Neural progenitor cell (in vitro differentiated cells): ENCODE data around the gene TTC12. TPM values are rescaled to one million over a fixed set of nuclear protein-coding genes. Genes with fewer than 3 reads are reported as not detected.

Experiments used
- DNase-seq: peaks from one replicate; pipeline ENCODE4 v3.0.0-alpha.2; 2016; ENCODE audit warnings: low spot score
- H2AFZ ChIP-seq: fragments of 200-600 bp; sonication (generic); replicated peaks from 2 replicates; pipeline ENCODE4 v1.6.1; 2016; ENCODE audit warnings: antibody characterized with exemption
- H3F3A ChIP-seq: fragments of 200-600 bp; sonication (generic); 2 replicates; pipeline ENCODE4 v1.6.1; 2016; ENCODE audit warnings: antibody characterized with exemption, low read depth
- H3K27ac ChIP-seq: fragments of 200-600 bp; sonication (generic); 2 replicates; pipeline ENCODE4 v1.5.1; 2016; ENCODE audit warnings: mild to moderate bottlenecking
- H3K27me3 ChIP-seq: fragments of 200-600 bp; sonication (generic); 2 replicates; pipeline ENCODE4 v1.6.1; 2016; ENCODE audit warnings: mild to moderate bottlenecking, moderate library complexity
- H3K36me3 ChIP-seq: fragments of 200-600 bp; sonication (generic); 2 replicates; pipeline ENCODE4 v1.5.1; 2016
- H3K4me1 ChIP-seq: fragments of 200-600 bp; sonication (generic); 2 replicates; pipeline ENCODE4 v1.6.1; 2016; ENCODE audit warnings: mixed run types
- H3K4me2 ChIP-seq: fragments of 200-600 bp; sonication (generic); 2 replicates; pipeline ENCODE4 v1.6.1; 2016
- H3K4me3 ChIP-seq: fragments of 200-600 bp; sonication (generic); 2 replicates; pipeline ENCODE4 v1.5.1; 2016
- H3K79me2 ChIP-seq: fragments of 200-600 bp; sonication (generic); 2 replicates; pipeline ENCODE4 v1.6.1; 2016; ENCODE audit warnings: low read depth
- H3K9ac ChIP-seq: fragments of 200-600 bp; sonication (generic); 2 replicates; pipeline ENCODE4 v1.6.1; 2016
- H3K9me3 ChIP-seq: fragments of 200-600 bp; sonication (generic); 2 replicates; pipeline ENCODE4 v1.5.1; 2016; ENCODE audit warnings: low read depth
- H4K20me1 ChIP-seq: fragments of 200-600 bp; sonication (generic); 2 replicates; pipeline ENCODE4 v1.6.1; 2016; ENCODE audit warnings: low read depth
- H3K27ac Mint-ChIP-seq: 3 replicates; pipeline ENCODE4 v1.8.0; 2021; ENCODE audit warnings: mixed read lengths
- H3K27me3 Mint-ChIP-seq: 2 replicates; pipeline ENCODE4 v1.8.0; 2022; ENCODE audit warnings: low read depth, mild to moderate bottlenecking, inconsistent platforms, moderate library complexity, mixed read lengths; ENCODE audit not compliant: insufficient read depth
- H3K36me3 Mint-ChIP-seq: 3 replicates; pipeline ENCODE4 v1.8.0; 2021; ENCODE audit warnings: mixed read lengths
- H3K4me1 Mint-ChIP-seq: 3 replicates; pipeline ENCODE4 v1.8.0; 2021; ENCODE audit warnings: mixed read lengths
- H3K4me3 Mint-ChIP-seq: 3 replicates; pipeline ENCODE4 v1.8.0; 2021; ENCODE audit warnings: mild to moderate bottlenecking, moderate library complexity, mixed read lengths
- H3K9me3 Mint-ChIP-seq: 3 replicates; pipeline ENCODE4 v1.8.0; 2020; ENCODE audit warnings: mixed read lengths
- CTCF ChIP-seq: fragments of 200-600 bp; sonication (generic); IDR thresholded peaks from 2 replicates; pipeline ENCODE4 v1.5.1; 2017; ENCODE audit warnings: antibody characterized with exemption, mild to moderate bottlenecking
- EZH2 ChIP-seq: fragments of 200-600 bp; sonication (generic); IDR thresholded peaks from 2 replicates; pipeline ENCODE4 v1.6.1; 2017; ENCODE audit warnings: antibody characterized with exemption, mild to moderate bottlenecking, moderate library complexity
- EZH2phosphoT487 ChIP-seq: fragments of 200-600 bp; sonication (generic); IDR thresholded peaks from 2 replicates; pipeline ENCODE4 v1.6.1; 2017; ENCODE audit warnings: antibody characterized with exemption
- total RNA-seq: library from RNA; depleted of rRNA; stranded (reverse); fragments of >200 nt; gene quantifications from 2 replicates; pipeline ENCODE4 v1.2.3, GENCODE V29; 2015; ENCODE audit warnings: low replicate concordance

TTC12 gene
- total RNA-seq, 1 donor from 2014 or later: 33.4 TPM

- Histone ChIP-seq H3K79me2 (no peaks in the 10 kb centered on the region), H4K20me1 (no peaks in the 10 kb centered on the region), H2AFZ (no peak overlapping the region), H3K27ac (no peak overlapping the region), H3K4me3 (no peak overlapping the region), H3K36me3 (no peaks in the 10 kb centered on the region), H3K4me2 (no peak overlapping the region), H3K9ac (no peak overlapping the region), H3K4me1 (peaks cover 30% of the 10 kb centered on the region), H3K9me3 (no peaks in the 10 kb centered on the region), H3F3A (no peaks in the 10 kb centered on the region), H3K27me3 (no peaks in the 10 kb centered on the region)
- DNase-seq: no peak
- Mint-ChIP-seq H3K4me3 (no peak overlapping the region), H3K9me3 (no peaks in the 10 kb centered on the region), H3K4me1 (peaks cover 11% of the 10 kb centered on the region), H3K27me3 (peaks cover 2% of the 10 kb centered on the region), H3K27ac (peak overlapping the region; percentile 37), H3K36me3 (peaks cover 2% of the 10 kb centered on the region)
- TF ChIP-seq EZH2 (no peak), EZH2phosphoT487 (no peak), CTCF (no peak)
These were observed 40.7 kb upstream of the TTC12 start for GRCh38 chr11:113273720-113274119.

- Histone ChIP-seq H3K9me3 (no peaks in the 10 kb centered on the region), H3K4me2 (no peak overlapping the region), H2AFZ (no peak overlapping the region), H3K9ac (no peak overlapping the region), H3K27me3 (no peaks in the 10 kb centered on the region), H3K79me2 (no peaks in the 10 kb centered on the region), H3F3A (no peaks in the 10 kb centered on the region), H3K4me3 (no peak overlapping the region), H3K36me3 (no peaks in the 10 kb centered on the region), H3K4me1 (peaks cover 30% of the 10 kb centered on the region), H3K27ac (no peak overlapping the region), H4K20me1 (no peaks in the 10 kb centered on the region)
- peak; percentile 56 for DNase-seq
- Mint-ChIP-seq H3K4me1 (peaks cover 11% of the 10 kb centered on the region), H3K27me3 (peaks cover 2% of the 10 kb centered on the region), H3K9me3 (no peaks in the 10 kb centered on the region), H3K36me3 (peaks cover 2% of the 10 kb centered on the region), H3K4me3 (no peak overlapping the region), H3K27ac (no peak overlapping the region)
- peak; percentile 49 for TF ChIP-seq CTCF
- no peak for TF ChIP-seq EZH2
These were observed 39.4 kb upstream of the TTC12 start for GRCh38 chr11:113274713-113275582.

DNA sequence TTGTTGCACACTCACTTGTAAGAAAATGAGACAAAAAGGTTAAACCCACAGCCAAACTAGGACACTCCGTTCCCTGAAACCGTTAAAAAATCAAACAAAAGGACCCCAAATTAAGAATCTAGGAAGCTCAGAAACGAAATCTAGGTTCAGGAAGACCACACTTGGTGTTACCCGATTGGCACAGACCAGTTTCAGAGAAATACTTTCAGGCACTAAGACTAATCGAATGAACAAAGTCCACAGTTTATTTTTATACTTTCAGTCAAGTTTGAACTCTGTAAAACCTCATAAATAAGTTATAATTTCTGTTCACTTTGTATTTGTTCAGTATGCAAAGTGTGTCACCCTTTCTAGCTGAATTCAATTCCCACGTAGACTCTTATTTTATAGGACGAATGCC, 38.8 kb upstream of the TTC12 start:
- Mint-ChIP-seq H3K27me3 (peaks cover 2% of the 10 kb centered on the region), H3K36me3 (peaks cover 2% of the 10 kb centered on the region), H3K9me3 (no peaks in the 10 kb centered on the region), H3K4me1 (peaks cover 11% of the 10 kb centered on the region), H3K27ac (no peak overlapping the region), H3K4me3 (no peak overlapping the region)
- no peak overlapping the region for H3K9ac ChIP-seq
- no peaks in the 10 kb centered on the region for H3K36me3 ChIP-seq
- H2AFZ ChIP-seq: no peak overlapping the region
- no peak for DNase-seq
- no peaks in the 10 kb centered on the region for H3F3A ChIP-seq
- peaks cover 30% of the 10 kb centered on the region for H3K4me1 ChIP-seq
- H3K27ac ChIP-seq: no peak overlapping the region
- H4K20me1 ChIP-seq: no peaks in the 10 kb centered on the region
- no peaks in the 10 kb centered on the region for H3K9me3 ChIP-seq
- H3K79me2 ChIP-seq: no peaks in the 10 kb centered on the region
- H3K4me2 ChIP-seq: no peak overlapping the region
- H3K27me3 ChIP-seq: no peaks in the 10 kb centered on the region
- no peak overlapping the region for H3K4me3 ChIP-seq
- TF ChIP-seq CTCF (no peak), EZH2phosphoT487 (no peak), EZH2 (no peak)
